ENCODE data around the gene CORO7.

Gene CORO7

GRCh38 chr16:4437366-4437765, 21.0 kb upstream of the CORO7 start:
- no peak for TF ChIP-seq CTCF (IDR thresholded peaks at IDR 0.05; ENCODE audit: insufficient read depth, low read depth, low read length, missing control alignments)
- H3K4me3 ChIP-seq (ENCODE audit: low read length) = no peak overlapping the region
- DNase-seq (ENCODE audit: low read depth) = no peak

- no peak for DNase-seq (ENCODE audit: low read depth)
- TF ChIP-seq CTCF (IDR thresholded peaks at IDR 0.05; ENCODE audit: insufficient read depth, low read depth, low read length, missing control alignments) = no peak
- H3K4me3 ChIP-seq (ENCODE audit: low read length) = no peak overlapping the region
These were observed 19.1 kb upstream of the CORO7 start for GRCh38 chr16:4435337-4436067.

GRCh38 chr16:4433914-4434787, 17.8 kb upstream of the CORO7 start:
- DNase-seq (ENCODE audit: low read depth) = no peak
- TF ChIP-seq CTCF (IDR thresholded peaks at IDR 0.05; ENCODE audit: insufficient read depth, low read depth, low read length, missing control alignments) = no peak
- no peak overlapping the region for H3K4me3 ChIP-seq (ENCODE audit: low read length)

GRCh38 chr16:4433228-4433627, 16.8 kb upstream of the CORO7 start:
- TF ChIP-seq CTCF (IDR thresholded peaks at IDR 0.05; ENCODE audit: insufficient read depth, low read depth, low read length, missing control alignments) = no peak
- no peak for DNase-seq (ENCODE audit: low read depth)
- H3K4me3 ChIP-seq (ENCODE audit: low read length) = no peak overlapping the region

- DNase-seq (ENCODE audit: low read depth) = no peak
- no peak overlapping the region for H3K4me3 ChIP-seq (ENCODE audit: low read length)
- TF ChIP-seq CTCF (IDR thresholded peaks at IDR 0.05; ENCODE audit: insufficient read depth, low read depth, low read length, missing control alignments) = no peak
These were observed 14.6 kb upstream of the CORO7 start for GRCh38 chr16:4431023-4431422.

- H3K4me3 ChIP-seq (ENCODE audit: low read length) = no peak overlapping the region
- no peak for TF ChIP-seq CTCF (IDR thresholded peaks at IDR 0.05; ENCODE audit: insufficient read depth, low read depth, low read length, missing control alignments)
- DNase-seq (ENCODE audit: low read depth) = peak; percentile 81
These were observed 12.1 kb upstream of the CORO7 start for GRCh38 chr16:4428500-4428899.
